H1 (cell line): ENCODE data around the gene ARHGAP22. TPM values are rescaled to one million over a fixed set of nuclear protein-coding genes. Genes with fewer than 3 reads are reported as not detected.

Experiments
- CTCF ChIA-PET: fragments of 300-600 bp; sonication (Branson Sonifier 250); formaldehyde crosslinking; loops from one replicate; lab custom pipeline; 2021; ENCODE audit not compliant: partially characterized antibody; lab: Charles Lee
- POLR2A ChIA-PET: fragments of 300-600 bp; sonication (Branson Sonifier 250); formaldehyde crosslinking; loops from one replicate; lab custom pipeline; 2021; ENCODE audit warnings: inconsistent platforms; ENCODE audit not compliant: partially characterized antibody; lab: Charles Lee
- DNase-seq, 2 experiments: peaks; one replicate each; pipeline versions ENCODE4 v3.0.0 to v3.0.0-alpha.2; 2010 to 2022; ENCODE audit warnings: low spot score in 2 of 2, low read depth in 1 of 2, mixed read lengths in 1 of 2
- FAIRE-seq: peaks from 2 replicates; lab custom pipeline; 2011; peaks lifted over from hg19 to GRCh38; lab: Jason Lieb, UNC
- H2AFZ ChIP-seq: 2 replicates; pipeline ENCODE4 v1.8.1; 2012; ENCODE audit warnings: low read length, inconsistent platforms
- H2AK5ac ChIP-seq: 2 replicates; pipeline ENCODE4 v1.6.1; 2013; ENCODE audit warnings: low read depth, low read length
- H2BK120ac ChIP-seq: replicated peaks from 2 replicates; pipeline ENCODE3; 2013; ENCODE audit warnings: low read depth, low read length, inconsistent platforms
- H2BK12ac ChIP-seq: 2 replicates; pipeline ENCODE4 v1.6.1; 2013; ENCODE audit warnings: low read depth, low read length
- H2BK15ac ChIP-seq: 2 replicates; pipeline ENCODE4 v1.6.1; 2013; ENCODE audit warnings: low read length
- H2BK20ac ChIP-seq: 2 replicates; pipeline ENCODE4 v1.6.1; 2013; ENCODE audit warnings: low read length
- H2BK5ac ChIP-seq: 2 replicates; pipeline ENCODE4 v1.6.1; 2013; ENCODE audit warnings: low read depth, low read length
- H3K14ac ChIP-seq: 2 replicates; pipeline ENCODE4 v1.6.1; 2013; ENCODE audit warnings: inconsistent platforms; ENCODE audit not compliant: insufficient read length
- H3K18ac ChIP-seq: 2 replicates; pipeline ENCODE4 v1.6.1; 2013; ENCODE audit warnings: low read length; ENCODE audit errors: extremely low read depth
- H3K23ac ChIP-seq: 2 replicates; pipeline ENCODE4 v1.6.1; 2013; ENCODE audit warnings: inconsistent platforms; ENCODE audit not compliant: insufficient read length
- H3K23me2 ChIP-seq: 2 replicates; pipeline ENCODE4 v1.6.1; 2013; ENCODE audit warnings: low read depth, low read length
- H3K27ac ChIP-seq: 2 replicates; pipeline ENCODE4 v1.6.1; 2011; ENCODE audit warnings: low read depth, low read length, inconsistent platforms
- H3K27me3 ChIP-seq, 4 experiments: replicated peaks in 1 of 4; 1 replicate in 1 of 4; 2 replicates in 3 of 4; pipeline versions ENCODE4 v1.6.1 to v1.8.1; 2011 to 2013; ENCODE audit warnings: low read length in 3 of 4, mild to moderate bottlenecking in 3 of 4, inconsistent platforms in 2 of 4, mixed read lengths in 2 of 4, moderate library complexity in 1 of 4; ENCODE audit not compliant: control insufficient read depth in 3 of 4, insufficient read depth in 3 of 4; ENCODE audit errors: extremely low read depth in 1 of 4
- H3K36me3 ChIP-seq, 4 experiments: 2 replicates each; pipeline versions ENCODE4 v1.6.1 to v1.8.1; 2011 to 2013; ENCODE audit warnings: mild to moderate bottlenecking in 4 of 4, low read length in 3 of 4, moderate library complexity in 2 of 4, control low read depth in 1 of 4, inconsistent platforms in 1 of 4; ENCODE audit not compliant: insufficient read depth in 4 of 4, control insufficient read depth in 2 of 4
- H3K4ac ChIP-seq: replicated peaks from 2 replicates; pipeline ENCODE3; 2013; ENCODE audit warnings: low read length, low read depth, mixed read lengths, inconsistent platforms; ENCODE audit not compliant: insufficient read length
- H3K4me1 ChIP-seq, 4 experiments: replicated peaks in 1 of 4; 1 replicate in 1 of 4; 2 replicates in 3 of 4; pipeline versions ENCODE4 v1.6.1 to v1.8.1; 2011 to 2013; ENCODE audit warnings: low read length in 3 of 4, inconsistent platforms in 2 of 4, mixed read lengths in 1 of 4; ENCODE audit not compliant: insufficient read depth in 4 of 4, control insufficient read depth in 3 of 4
- H3K4me2 ChIP-seq, 2 experiments: 2 replicates each; pipeline versions ENCODE4 v1.6.1 to v1.8.1; 2011 to 2013; ENCODE audit warnings: low read depth in 2 of 2, low read length in 2 of 2, control low read depth in 1 of 2, inconsistent platforms in 1 of 2, mild to moderate bottlenecking in 1 of 2; ENCODE audit not compliant: insufficient read depth in 1 of 2
- H3K4me3 ChIP-seq, 4 experiments: fragments of 200-600, 300-600 bp in 1 of 4; sonication (generic), shearing (Covaris generic), sonication (Bioruptor Twin) in 1 of 4; 2 replicates each; pipeline versions ENCODE4 v1.5.1 to v1.8.1; 2011 to 2016; ENCODE audit warnings: low read length in 4 of 4, low read depth in 3 of 4, control low read depth in 2 of 4, inconsistent platforms in 2 of 4, mild to moderate bottlenecking in 2 of 4, mixed read lengths in 1 of 4, moderate library complexity in 1 of 4; ENCODE audit not compliant: insufficient read depth in 2 of 4; ENCODE audit errors: extremely low read depth in 1 of 4
- H3K56ac ChIP-seq: replicated peaks from 2 replicates; pipeline ENCODE3; 2013; ENCODE audit warnings: low read depth, mild to moderate bottlenecking, mixed read lengths, low read length, inconsistent platforms; ENCODE audit not compliant: insufficient read length
- H3K79me1 ChIP-seq: 2 replicates; pipeline ENCODE4 v1.6.1; 2013; ENCODE audit warnings: low read depth, low read length, control low read depth
- H3K79me2 ChIP-seq, 2 experiments: 2 replicates each; pipeline versions ENCODE4 v1.6.1 to v1.8.1; 2012 to 2013; ENCODE audit warnings: low read length in 2 of 2, mild to moderate bottlenecking in 2 of 2, inconsistent platforms in 1 of 2; ENCODE audit not compliant: insufficient read depth in 2 of 2, control insufficient read depth in 1 of 2
- H3K9ac ChIP-seq, 4 experiments: replicated peaks in 1 of 4; 1 replicate in 1 of 4; 2 replicates in 3 of 4; pipeline versions ENCODE4 v1.6.1 to v1.8.1; 2011 to 2013; ENCODE audit warnings: low read depth in 3 of 4, low read length in 3 of 4, control low read depth in 2 of 4, mild to moderate bottlenecking in 2 of 4, moderate library complexity in 2 of 4, inconsistent platforms in 1 of 4; ENCODE audit errors: extremely low read depth in 1 of 4
- H3K9me3 ChIP-seq, 2 experiments: 2 replicates each; pipeline versions ENCODE4 v1.6.1 to v1.8.1; 2012 to 2013; ENCODE audit warnings: mild to moderate bottlenecking in 2 of 2, moderate library complexity in 2 of 2, control low read depth in 1 of 2, inconsistent platforms in 1 of 2, low read depth in 1 of 2, low read length in 1 of 2, mixed read lengths in 1 of 2; ENCODE audit not compliant: insufficient read depth in 2 of 2
- H4K20me1 ChIP-seq, 2 experiments: replicated peaks in 1 of 2; 2 replicates each; pipeline versions ENCODE3 to v1.8.1; 2011 to 2013; ENCODE audit warnings: inconsistent platforms in 2 of 2, low read length in 2 of 2, mild to moderate bottlenecking in 1 of 2; ENCODE audit not compliant: insufficient read depth in 2 of 2, control insufficient read depth in 1 of 2
- H4K5ac ChIP-seq: 2 replicates; pipeline ENCODE4 v1.6.1; 2013; ENCODE audit warnings: low read length, low read depth, mixed read lengths, inconsistent platforms; ENCODE audit not compliant: insufficient read length
- H4K8ac ChIP-seq: 2 replicates; pipeline ENCODE4 v1.8.0; 2013; ENCODE audit warnings: mild to moderate bottlenecking, moderate library complexity, low read length, inconsistent platforms; ENCODE audit not compliant: insufficient read depth; ENCODE audit errors: extremely low read depth
- H4K91ac ChIP-seq: replicated peaks from 2 replicates; pipeline ENCODE3; 2013; ENCODE audit warnings: low read length, mixed read lengths, inconsistent platforms; ENCODE audit not compliant: insufficient read length
- CHD2 ChIP-seq: IDR thresholded peaks from 2 replicates; pipeline ENCODE4 v1.6.1; 2012; ENCODE audit warnings: low read length, improper control_type of control experiment
- CTBP2 ChIP-seq: IDR thresholded peaks from 2 replicates; pipeline ENCODE4 v1.7.0; 2011; ENCODE audit warnings: borderline replicate concordance, mild to moderate bottlenecking, moderate library complexity, mixed read lengths, low read length; ENCODE audit not compliant: insufficient read depth, insufficient read length
- CTCF ChIP-seq, 3 experiments: IDR thresholded peaks; 1 replicate in 2 of 3; 2 replicates in 1 of 3; pipeline versions ENCODE4 v1.5.1 to v1.6.1; 2011; ENCODE audit warnings: low read length in 3 of 3, mild to moderate bottlenecking in 3 of 3, inconsistent platforms in 2 of 3, low read depth in 1 of 3, moderate library complexity in 1 of 3; ENCODE audit not compliant: insufficient read depth in 1 of 3; ENCODE audit errors: control extremely low read depth in 1 of 3
- EP300 ChIP-seq, 2 experiments: IDR thresholded peaks; 1 replicate in 1 of 2; 2 replicates in 1 of 2; pipeline ENCODE4 v1.6.1; 2011 to 2012; ENCODE audit warnings: low read depth in 2 of 2, low read length in 2 of 2, mild to moderate bottlenecking in 2 of 2, borderline replicate concordance in 1 of 2, inconsistent platforms in 1 of 2, moderate library complexity in 1 of 2
- HDAC2 ChIP-seq, 2 experiments: fragments of 300-600 bp in 1 of 2; sonication (generic) in 1 of 2; IDR thresholded peaks; 2 replicates each; pipeline ENCODE4 v1.6.1; 2011 to 2012; ENCODE audit warnings: low read depth in 2 of 2, low read length in 2 of 2, mild to moderate bottlenecking in 2 of 2, moderate library complexity in 2 of 2, borderline replicate concordance in 1 of 2, inconsistent platforms in 1 of 2
- KDM4A ChIP-seq: IDR thresholded peaks from one replicate; pipeline ENCODE4 v1.7.1; 2012; ENCODE audit warnings: low read depth, mild to moderate bottlenecking, moderate library complexity, low read length, inconsistent platforms; ENCODE audit not compliant: severe bottlenecking
- RAD21 ChIP-seq, 2 experiments: IDR thresholded peaks in 1 of 2; conservative IDR thresholded peaks in 1 of 2; 2 replicates each; pipeline ENCODE4 v1.6.1; 2011; ENCODE audit warnings: low read depth in 2 of 2, low read length in 2 of 2, improper control_type of control experiment in 1 of 2, inconsistent platforms in 1 of 2, mild to moderate bottlenecking in 1 of 2, moderate library complexity in 1 of 2
- TEAD4 ChIP-seq: IDR thresholded peaks from 2 replicates; pipeline ENCODE4 v1.6.1; 2012; ENCODE audit warnings: low read depth, low read length, inconsistent platforms, mixed read lengths
- YY1 ChIP-seq: IDR thresholded peaks from 2 replicates; pipeline ENCODE4 v1.6.1; 2011; ENCODE audit warnings: low read depth, mild to moderate bottlenecking, low read length
- WGBS, 2 experiments: shearing (Covaris generic) in 1 of 2; methylation state at CpG; one replicate each; pipeline versions ENCODE4 v1.1.6 to v1.1.7; 2013 to 2015; ENCODE audit warnings: low lambda C conversion rate in 2 of 2, mixed read lengths in 2 of 2, inconsistent platforms in 1 of 2, low coverage in 1 of 2, missing lambda C conversion rate in 1 of 2; ENCODE audit not compliant: insufficient replicate concordance in 2 of 2, insufficient coverage in 1 of 2, insufficient read length in 1 of 2; ENCODE audit errors: extremely low coverage in 1 of 2, missing lambda C conversion rate in 1 of 2; 5-methylcytosine and 5-hydroxymethylcytosine counted together
- polyA plus RNA-seq, 7 experiments: library from polyadenylated mRNA; depleted of rRNA in 3 of 7; stranded (reverse) in 5 of 7; unstranded in 2 of 7; fragments of >200 nt in 5 of 7; fragments of 200-250 nt in 2 of 7; gene quantifications; 1 replicate in 5 of 7; 2 replicates in 1 of 7; 4 replicates in 1 of 7; pipeline versions ENCODE4 v1.2.1 to v1.2.3, GENCODE V29; 2011 to 2013; ENCODE audit warnings: missing spikeins in 2 of 7, mixed read lengths in 2 of 7
- total RNA-seq: library from RNA; stranded (reverse); fragmentation: NEBNext Ultra II Directional; extraction: Animal tissue kit (Norgen Biotek cat#: 25700); gene quantifications from 2 replicates; pipeline ENCODE4 v1.2.1, GENCODE V29; 2021

Gene ARHGAP22
- total and polyA plus RNA-seq, 2 of the 8 experiments (the other 6 are each of a cell fraction or from before 2014, with no cell fraction given): 3.6 to 11.2 TPM

GRCh38 chr10:48444266-48444665, 160.6 kb downstream of the ARHGAP22 start:
- Histone ChIP-seq H3K9me3 (no peaks in the 10 kb centered on the region; a peak in 1 of 4 replicates), H3K4me3 (no peak overlapping the region), H3K4ac (no peak overlapping the region), H3K4me2 (no peak overlapping the region), H2AFZ (no peak overlapping the region), H3K79me2 (no peaks in the 10 kb centered on the region), H3K56ac (no peak overlapping the region), H3K79me1 (no peaks in the 10 kb centered on the region), H4K5ac (no peak overlapping the region), H3K4me1 (peaks cover 3 to 10% (median 8%) of the 10 kb centered on the region in 4 experiments; a peak in 5 of 7 replicates), H2BK5ac (no peak overlapping the region), H3K18ac (no peak overlapping the region), H3K27ac (no peak overlapping the region), H2BK15ac (no peak overlapping the region), H3K36me3 (no peaks in the 10 kb centered on the region), H2BK20ac (no peak overlapping the region), H4K8ac (no peak overlapping the region), H3K14ac (no peak overlapping the region), H3K27me3 (no peaks in the 10 kb centered on the region), H2AK5ac (no peak overlapping the region), H4K91ac (no peak overlapping the region), H4K20me1 (peaks cover 0 to 5% of the 10 kb centered on the region in 2 experiments), H2BK12ac (no peak overlapping the region), H2BK120ac (no peak overlapping the region), H3K23ac (no peak overlapping the region), H3K9ac (no peak overlapping the region), H3K23me2 (no peaks in the 10 kb centered on the region)
- CTCF ChIA-PET: interaction anchor here (0.7 to 10.9 kb wide), 30 partner anchors 13 to 214 kb away, joined by 3 to 141 read pairs (median 4); no protein-coding TSS in a partner anchor
- WGBS, 2 experiments: 90% methylated on average over 2 of the region's 2 CpGs; no CpG with 5 or more reads in 1 of the 2 experiments
- POLR2A ChIA-PET: interaction anchor here (0.9 to 1.4 kb wide), 2 partner anchors 27 to 80 kb away, joined by 3 read pairs; no protein-coding TSS in a partner anchor
- DNase-seq: peak in 1 of 2 experiments; percentile 48
- FAIRE-seq: no peak
- TF ChIP-seq TEAD4 (peak; percentile 43; the same call in 1 of the 2 replicates), CTCF (IDR thresholded peaks at IDR 0.05; ENCODE audit: control extremely low read depth in 1 of 3, insufficient read depth in 1 of 3, low read depth in 1 of 3, low read length in 3 of 3) (peak in 2 of 3 experiments; percentile 64 to 71; a peak in 3 of 4 replicates), EP300 (IDR thresholded peaks at IDR 0.05; ENCODE audit: borderline replicate concordance in 1 of 2, low read depth in 2 of 2, low read length in 2 of 2) (no peak), HDAC2 (IDR thresholded peaks at IDR 0.05; ENCODE audit: borderline replicate concordance in 1 of 2, low read depth in 2 of 2, low read length in 2 of 2) (peak in 1 of 2 experiments; percentile 49; a peak in 1 of 4 replicates), CHD2 (no peak), CTBP2 (no peak), RAD21 (IDR thresholded peaks at IDR 0.05 in 1 of 2, conservative IDR thresholded peaks at IDR 0.05 in 1 of 2; ENCODE audit: low read depth in 2 of 2, low read length in 2 of 2) (peak; percentile 78 to 84), YY1 (no peak), KDM4A (no peak)
